Kidney epithelial cell (primary cell): ENCODE data around the gene CDH23. TPM values are rescaled to one million over a fixed set of nuclear protein-coding genes. Genes with fewer than 3 reads are reported as not detected.

ENCODE experiments used
- DNase-seq: peaks from one replicate; pipeline ENCODE4 v3.0.0-alpha.2; 2010; ENCODE audit warnings: low read depth
- H3K27me3 ChIP-seq: 2 replicates; pipeline ENCODE4 v1.6.0; 2011; ENCODE audit warnings: low read length; ENCODE audit not compliant: control insufficient read depth, insufficient read depth
- H3K36me3 ChIP-seq: 2 replicates; pipeline ENCODE4 v1.5.1; 2011; ENCODE audit warnings: low read length; ENCODE audit not compliant: control insufficient read depth, insufficient read depth
- H3K4me3 ChIP-seq: 2 replicates; pipeline ENCODE4 v1.5.1; 2011; ENCODE audit warnings: low read depth, mild to moderate bottlenecking, control low read depth, low read length
- CTCF ChIP-seq: IDR thresholded peaks from 2 replicates; pipeline ENCODE4 v1.5.1; 2011; ENCODE audit warnings: mild to moderate bottlenecking, moderate library complexity, low read length, control low read depth, inconsistent platforms; ENCODE audit not compliant: insufficient read depth, poor library complexity, severe bottlenecking
- total RNA-seq: library from RNA; depleted of rRNA; stranded (reverse); fragments of >200 nt; gene quantifications from 2 replicates; pipeline ENCODE4 v1.2.3, GENCODE V29; 2015

Gene CDH23
- total RNA-seq, 1 donor from 2014 or later = 0.04 TPM

- no peak for TF ChIP-seq CTCF
- no peak overlapping the region for H3K4me3 ChIP-seq
Observed at GRCh38 chr10:71585564-71586290, 189.0 kb downstream of the CDH23 start.

GRCh38 chr10:71587941-71588573 is 191.3 kb downstream of the CDH23 start:
- no peak for DNase-seq

More at GRCh38 chr10:71585564-71586290, 189.0 kb downstream of the CDH23 start:
- H3K27me3 ChIP-seq = peaks cover 23% of the 10 kb centered on the region
- H3K36me3 ChIP-seq = no peaks in the 10 kb centered on the region
- DNase-seq = no peak

GRCh38 chr10:71588685-71589084 is 192.0 kb downstream of the CDH23 start:
- no peak overlapping the region for H3K4me3 ChIP-seq

More at GRCh38 chr10:71587941-71588573, 191.3 kb downstream of the CDH23 start:
- TF ChIP-seq CTCF = no peak
- Histone ChIP-seq H3K36me3 (no peaks in the 10 kb centered on the region), H3K27me3 (peaks cover 27% of the 10 kb centered on the region), H3K4me3 (no peak overlapping the region)

GRCh38 chr10:71589617-71590551 is 193.2 kb downstream of the CDH23 start:
- no peak overlapping the region for H3K4me3 ChIP-seq
- H3K36me3 ChIP-seq = no peaks in the 10 kb centered on the region
- DNase-seq = no peak
- peaks cover 27% of the 10 kb centered on the region for H3K27me3 ChIP-seq
- no peak for TF ChIP-seq CTCF

More at GRCh38 chr10:71588685-71589084, 192.0 kb downstream of the CDH23 start:
- no peak for DNase-seq
- Histone ChIP-seq H3K27me3 (peaks cover 27% of the 10 kb centered on the region), H3K36me3 (no peaks in the 10 kb centered on the region)
- no peak for TF ChIP-seq CTCF

GRCh38 chr10:71590781-71591350 is 194.1 kb downstream of the CDH23 start:
- no peak for TF ChIP-seq CTCF
- DNase-seq = no peak
- Histone ChIP-seq H3K27me3 (peaks cover 24% of the 10 kb centered on the region), H3K4me3 (no peak overlapping the region), H3K36me3 (no peaks in the 10 kb centered on the region)
